HCT116 (cell line): ENCODE data around the gene PAX8. TPM values are rescaled to one million over a fixed set of nuclear protein-coding genes. Genes with fewer than 3 reads are reported as not detected.

ENCODE experiments used
- ATAC-seq: fragments of 200-7000 bp; cut with Tn5 transposase; 2 replicates; pipeline ENCODE4 v1.9.1; 2020; ENCODE audit warnings: mild to moderate bottlenecking, moderate library complexity
- BruUV-seq: library from RNA; stranded (reverse); fragments of 400-500 nt; replicated peaks from 2 replicates; lab custom pipeline; 2021; lab: Mats Ljungman, UMichigan
- CTCF ChIA-PET: fragments of 300-600 bp; sonication (Branson Sonifier 250); formaldehyde crosslinking; loops from one replicate; lab custom pipeline; 2021; ENCODE audit warnings: antibody characterized with exemption; lab: Charles Lee
- POLR2A ChIA-PET: fragments of 300-600, 350-600 bp; sonication (Branson Sonifier 250); formaldehyde crosslinking; loops from one replicate; lab custom pipeline; 2021; ENCODE audit warnings: antibody characterized with exemption; lab: Charles Lee
- RAD21 ChIA-PET, 2 experiments: fragments of 300-600 bp; sonication (Branson Sonifier 250); formaldehyde crosslinking; loops; one replicate each; lab custom pipeline; 2023; ENCODE audit warnings: low total read pairs in 2 of 2; ENCODE audit not compliant: uncharacterized antibody in 2 of 2, unreplicated experiment in 2 of 2, low non-redundant PET in 1 of 2; lab: Charles Lee
- DNase-seq: peaks from one replicate; pipeline ENCODE4 v3.0.0-alpha.2; 2010; ENCODE audit warnings: low read depth, low spot score
- H2AFZ ChIP-seq: fragments of 200-600 bp; shearing (Covaris generic), sonication (generic); 2 replicates; pipeline ENCODE4 v1.6.1; 2017; ENCODE audit warnings: low read depth, mixed run types, mixed read lengths, antibody characterized with exemption, low read length; ENCODE audit not compliant: poor library complexity, severe bottlenecking
- H3K27ac ChIP-seq: 2 replicates; pipeline ENCODE4 v1.5.1; 2012; ENCODE audit warnings: low read depth, low read length
- H3K27me3 ChIP-seq: fragments of 200-600 bp; sonication (generic); 2 replicates; pipeline ENCODE4 v1.6.1; 2016; ENCODE audit warnings: mixed run types, low read length, mixed read lengths; ENCODE audit not compliant: insufficient read depth
- H3K36me3 ChIP-seq, 2 experiments: fragments of 200-500 bp in 1 of 2; fragments of 200-600 bp in 1 of 2; sonication (Bioruptor generic) in 1 of 2; sonication (generic) in 1 of 2; 2 replicates each; pipeline versions ENCODE4 v1.5.1 to v1.6.1; 2014 to 2016; ENCODE audit warnings: low read length in 2 of 2, inconsistent platforms in 1 of 2, mixed read lengths in 1 of 2, mixed run types in 1 of 2; ENCODE audit not compliant: insufficient read depth in 2 of 2, control insufficient read depth in 1 of 2
- H3K4me1 ChIP-seq, 2 experiments: fragments of 200-600 bp in 1 of 2; sonication (generic) in 1 of 2; 2 replicates each; pipeline versions ENCODE4 v1.5.1 to v1.6.1; 2012 to 2017; ENCODE audit warnings: low read length in 2 of 2, inconsistent platforms in 1 of 2, mild to moderate bottlenecking in 1 of 2, mixed read lengths in 1 of 2, mixed run types in 1 of 2, moderate library complexity in 1 of 2; ENCODE audit not compliant: insufficient read depth in 2 of 2, control insufficient read depth in 1 of 2
- H3K4me2 ChIP-seq: fragments of 200-600 bp; sonication (generic); 2 replicates; pipeline ENCODE4 v1.6.1; 2017; ENCODE audit warnings: mixed run types, low read length, mixed read lengths
- H3K4me3 ChIP-seq, 2 experiments: fragments of 200-600 bp in 1 of 2; sonication (generic) in 1 of 2; replicated peaks in 1 of 2; 2 replicates each; pipeline ENCODE4 v1.5.1; 2011 to 2016; ENCODE audit warnings: low read length in 2 of 2, control low read depth in 1 of 2, low read depth in 1 of 2, mild to moderate bottlenecking in 1 of 2, mixed read lengths in 1 of 2, mixed run types in 1 of 2
- H3K79me2 ChIP-seq: fragments of 200-600 bp; sonication (generic); 2 replicates; pipeline ENCODE4 v1.6.1; 2017; ENCODE audit warnings: mild to moderate bottlenecking, mixed run types, low read length, moderate library complexity, mixed read lengths; ENCODE audit not compliant: insufficient read depth
- H3K9ac ChIP-seq: fragments of 200-600 bp; sonication (generic); 2 replicates; pipeline ENCODE4 v1.6.1; 2016; ENCODE audit warnings: low read length, mixed read lengths
- H3K9me2 ChIP-seq: fragments of 200-600 bp; sonication (generic), shearing (Covaris generic); 2 replicates; pipeline ENCODE4 v1.6.1; 2017; ENCODE audit warnings: mixed run types, mild to moderate bottlenecking, moderate library complexity; ENCODE audit not compliant: insufficient read depth
- H3K9me3 ChIP-seq, 2 experiments: fragments of 200-500 bp in 1 of 2; fragments of 200-600 bp in 1 of 2; sonication (Bioruptor generic) in 1 of 2; sonication (generic) in 1 of 2; 2 replicates each; pipeline ENCODE4 v1.6.1; 2014 to 2017; ENCODE audit warnings: low read length in 2 of 2, mixed read lengths in 2 of 2, inconsistent platforms in 1 of 2, low read depth in 1 of 2, mild to moderate bottlenecking in 1 of 2, mixed run types in 1 of 2, moderate library complexity in 1 of 2; ENCODE audit not compliant: control insufficient read depth in 1 of 2, insufficient read depth in 1 of 2
- H4K20me1 ChIP-seq: fragments of 200-600 bp; sonication (generic), shearing (Covaris generic); 2 replicates; pipeline ENCODE4 v1.6.1; 2017; ENCODE audit warnings: mixed run types, mild to moderate bottlenecking, moderate library complexity; ENCODE audit not compliant: insufficient read depth
- CBX3 ChIP-seq: IDR thresholded peaks from 2 replicates; pipeline ENCODE4 v1.6.1; 2012; ENCODE audit warnings: low read depth
- CEBPB ChIP-seq: IDR thresholded peaks from 2 replicates; pipeline ENCODE4 v1.6.1; 2012; ENCODE audit warnings: low read depth
- EGR1 ChIP-seq: IDR thresholded peaks from 2 replicates; pipeline ENCODE4 v1.6.1; 2012; ENCODE audit warnings: low read depth
- ELF1 ChIP-seq: IDR thresholded peaks from 2 replicates; pipeline ENCODE4 v1.6.1; 2012; ENCODE audit warnings: low read depth, borderline replicate concordance
- EZH2 ChIP-seq: fragments of 200-600 bp; sonication (generic); IDR thresholded peaks from 2 replicates; pipeline ENCODE4 v1.6.1; 2017; ENCODE audit warnings: antibody characterized with exemption, mixed run types
- EZH2phosphoT487 ChIP-seq: fragments of 200-600 bp; IDR thresholded peaks from 2 replicates; pipeline ENCODE4 v1.6.1; 2018; ENCODE audit warnings: antibody characterized with exemption, borderline replicate concordance
- JUND ChIP-seq: IDR thresholded peaks from 2 replicates; pipeline ENCODE4 v1.6.1; 2012
- POLR2A ChIP-seq: IDR thresholded peaks from 2 replicates; pipeline ENCODE4 v1.7.0; 2011; ENCODE audit warnings: borderline replicate concordance; ENCODE audit not compliant: insufficient read depth, insufficient read length; ENCODE audit errors: extremely low read depth
- RAD21 ChIP-seq: IDR thresholded peaks from 2 replicates; pipeline ENCODE4 v1.6.1; 2012; ENCODE audit warnings: low read depth, mild to moderate bottlenecking
- SIN3A ChIP-seq: IDR thresholded peaks from 2 replicates; pipeline ENCODE4 v1.6.1; 2012; ENCODE audit warnings: low read depth
- SP1 ChIP-seq: IDR thresholded peaks from 2 replicates; pipeline ENCODE4 v1.6.1; 2012; ENCODE audit warnings: low read depth
- SRF ChIP-seq: IDR thresholded peaks from 2 replicates; pipeline ENCODE4 v1.6.1; 2012; ENCODE audit warnings: low read depth
- TCF7L2 ChIP-seq: IDR thresholded peaks from 2 replicates; pipeline ENCODE4 v1.7.0; 2011; ENCODE audit warnings: borderline replicate concordance, inconsistent platforms; ENCODE audit not compliant: insufficient read depth, insufficient read length; ENCODE audit errors: extremely low read depth
- YY1 ChIP-seq: IDR thresholded peaks from 2 replicates; pipeline ENCODE4 v1.6.1; 2011; ENCODE audit warnings: low read length, low read depth, moderate library complexity, mild to moderate bottlenecking; ENCODE audit not compliant: insufficient replicate concordance; ENCODE audit errors: extremely low read depth
- ZBTB33 ChIP-seq: IDR thresholded peaks from 2 replicates; pipeline ENCODE4 v1.6.1; 2011; ENCODE audit warnings: mild to moderate bottlenecking, low read length, moderate library complexity; ENCODE audit not compliant: insufficient replicate concordance; ENCODE audit errors: extremely low read depth
- ZFX ChIP-seq: fragments of 450-650 bp; IDR thresholded peaks from 2 replicates; pipeline ENCODE4 v1.6.1; 2017
- ZNF274 ChIP-seq: fragments of 200-500 bp; sonication (Bioruptor generic); IDR thresholded peaks from 2 replicates; pipeline ENCODE4 v1.6.1; 2014; ENCODE audit warnings: mild to moderate bottlenecking, low read depth, low read length, inconsistent platforms
- intact Hi-C: fragments of 100-400 bp; cut with micrococcal nuclease; formaldehyde crosslinking; loops from 2 replicates; pipeline ENCODE4 v1.10.0; 2022
- total RNA-seq: library from RNA; stranded (reverse); gene quantifications from one replicate; pipeline ENCODE4 v1.2.1, GENCODE V29; 2021; ENCODE audit not compliant: unreplicated experiment
- TF ChIP-seq, protein P1 (sequence below): IDR thresholded peaks from 2 replicates; pipeline ENCODE4 v1.6.1; 2012; ENCODE audit warnings: low read depth
- TF ChIP-seq, protein P2 (sequence below), 3 experiments: fragments of 200-600 bp in 1 of 3; sonication (generic) in 1 of 3; IDR thresholded peaks in 2 of 3; conservative IDR thresholded peaks in 1 of 3; 2 replicates each; pipeline ENCODE4 v1.5.1; 2012 to 2017; ENCODE audit warnings: low read depth in 2 of 3, low read length in 2 of 3, antibody characterized with exemption in 1 of 3, borderline replicate concordance in 1 of 3, control low read depth in 1 of 3, mild to moderate bottlenecking in 1 of 3, mixed read lengths in 1 of 3, mixed run types in 1 of 3, moderate library complexity in 1 of 3; ENCODE audit not compliant: insufficient read depth in 1 of 3

PAX8 gene
- total RNA-seq, 1 experiment from 2014 or later: 4.4 TPM

DNA sequence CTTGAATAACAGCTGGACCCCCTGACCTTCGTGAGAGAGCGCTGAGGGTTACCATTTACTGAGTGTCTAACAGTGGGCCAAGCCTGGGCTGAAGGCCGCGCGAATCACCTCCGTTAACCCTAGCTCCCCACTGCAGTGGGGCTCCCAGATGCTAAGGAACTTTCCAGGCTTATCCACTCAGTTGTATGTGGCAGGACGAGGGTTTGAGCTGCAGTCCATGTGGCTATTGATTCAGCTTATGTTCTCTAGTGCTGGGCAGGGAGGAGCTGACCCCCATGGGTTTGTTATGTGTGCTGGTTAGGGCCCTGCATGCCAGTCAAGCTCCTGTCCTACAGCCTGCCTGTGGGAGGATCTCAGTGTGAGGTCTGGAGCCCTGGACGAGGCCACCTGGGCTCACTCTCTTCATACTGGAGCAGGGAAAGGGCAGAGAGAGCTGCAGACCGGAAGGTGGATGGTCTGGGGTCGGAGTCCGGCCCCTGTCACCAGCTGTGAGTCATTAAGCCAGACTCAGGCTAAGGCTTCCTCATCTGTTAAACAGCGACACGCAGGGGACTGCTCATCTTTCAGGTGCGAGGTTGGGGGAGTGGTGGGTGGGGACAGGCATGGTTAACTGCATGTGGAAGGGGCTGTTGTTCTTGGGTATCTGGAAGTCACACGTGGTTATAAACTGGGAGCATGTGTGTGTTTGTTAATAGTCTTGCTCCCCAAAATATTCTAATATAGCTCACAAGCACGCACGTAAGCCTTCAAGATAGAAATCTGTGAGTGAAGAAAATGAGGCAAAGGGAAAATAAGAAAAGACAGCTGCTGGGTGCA, 98.4 kb downstream of the PAX8 start:
- Histone ChIP-seq H3K9me2 (no peaks in the 10 kb centered on the region), H3K9ac (no peak overlapping the region), H2AFZ (no peak overlapping the region), H3K27me3 (no peaks in the 10 kb centered on the region), H3K79me2 (no peaks in the 10 kb centered on the region), H4K20me1 (no peaks in the 10 kb centered on the region), H3K27ac (no peak overlapping the region), H3K36me3 (no peaks in the 10 kb centered on the region), H3K4me2 (no peak overlapping the region), H3K4me1 (no peaks in the 10 kb centered on the region), H3K9me3 (no peaks in the 10 kb centered on the region), H3K4me3 (no peak overlapping the region)
- TF ChIP-seq ELF1 (no peak), SIN3A (no peak), ZNF274 (no peak), CEBPB (no peak), SP1 (no peak), YY1 (no peak), SRF (no peak), ZBTB33 (no peak), RAD21 (no peak), JUND (no peak), EGR1 (no peak), CBX3 (no peak), ZFX (no peak), EZH2phosphoT487 (no peak), POLR2A (no peak), EZH2 (no peak), TCF7L2 (no peak)
- TF ChIP-seq, protein P1, sequence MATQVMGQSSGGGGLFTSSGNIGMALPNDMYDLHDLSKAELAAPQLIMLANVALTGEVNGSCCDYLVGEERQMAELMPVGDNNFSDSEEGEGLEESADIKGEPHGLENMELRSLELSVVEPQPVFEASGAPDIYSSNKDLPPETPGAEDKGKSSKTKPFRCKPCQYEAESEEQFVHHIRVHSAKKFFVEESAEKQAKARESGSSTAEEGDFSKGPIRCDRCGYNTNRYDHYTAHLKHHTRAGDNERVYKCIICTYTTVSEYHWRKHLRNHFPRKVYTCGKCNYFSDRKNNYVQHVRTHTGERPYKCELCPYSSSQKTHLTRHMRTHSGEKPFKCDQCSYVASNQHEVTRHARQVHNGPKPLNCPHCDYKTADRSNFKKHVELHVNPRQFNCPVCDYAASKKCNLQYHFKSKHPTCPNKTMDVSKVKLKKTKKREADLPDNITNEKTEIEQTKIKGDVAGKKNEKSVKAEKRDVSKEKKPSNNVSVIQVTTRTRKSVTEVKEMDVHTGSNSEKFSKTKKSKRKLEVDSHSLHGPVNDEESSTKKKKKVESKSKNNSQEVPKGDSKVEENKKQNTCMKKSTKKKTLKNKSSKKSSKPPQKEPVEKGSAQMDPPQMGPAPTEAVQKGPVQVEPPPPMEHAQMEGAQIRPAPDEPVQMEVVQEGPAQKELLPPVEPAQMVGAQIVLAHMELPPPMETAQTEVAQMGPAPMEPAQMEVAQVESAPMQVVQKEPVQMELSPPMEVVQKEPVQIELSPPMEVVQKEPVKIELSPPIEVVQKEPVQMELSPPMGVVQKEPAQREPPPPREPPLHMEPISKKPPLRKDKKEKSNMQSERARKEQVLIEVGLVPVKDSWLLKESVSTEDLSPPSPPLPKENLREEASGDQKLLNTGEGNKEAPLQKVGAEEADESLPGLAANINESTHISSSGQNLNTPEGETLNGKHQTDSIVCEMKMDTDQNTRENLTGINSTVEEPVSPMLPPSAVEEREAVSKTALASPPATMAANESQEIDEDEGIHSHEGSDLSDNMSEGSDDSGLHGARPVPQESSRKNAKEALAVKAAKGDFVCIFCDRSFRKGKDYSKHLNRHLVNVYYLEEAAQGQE: no peak
- TF ChIP-seq, protein P2, sequence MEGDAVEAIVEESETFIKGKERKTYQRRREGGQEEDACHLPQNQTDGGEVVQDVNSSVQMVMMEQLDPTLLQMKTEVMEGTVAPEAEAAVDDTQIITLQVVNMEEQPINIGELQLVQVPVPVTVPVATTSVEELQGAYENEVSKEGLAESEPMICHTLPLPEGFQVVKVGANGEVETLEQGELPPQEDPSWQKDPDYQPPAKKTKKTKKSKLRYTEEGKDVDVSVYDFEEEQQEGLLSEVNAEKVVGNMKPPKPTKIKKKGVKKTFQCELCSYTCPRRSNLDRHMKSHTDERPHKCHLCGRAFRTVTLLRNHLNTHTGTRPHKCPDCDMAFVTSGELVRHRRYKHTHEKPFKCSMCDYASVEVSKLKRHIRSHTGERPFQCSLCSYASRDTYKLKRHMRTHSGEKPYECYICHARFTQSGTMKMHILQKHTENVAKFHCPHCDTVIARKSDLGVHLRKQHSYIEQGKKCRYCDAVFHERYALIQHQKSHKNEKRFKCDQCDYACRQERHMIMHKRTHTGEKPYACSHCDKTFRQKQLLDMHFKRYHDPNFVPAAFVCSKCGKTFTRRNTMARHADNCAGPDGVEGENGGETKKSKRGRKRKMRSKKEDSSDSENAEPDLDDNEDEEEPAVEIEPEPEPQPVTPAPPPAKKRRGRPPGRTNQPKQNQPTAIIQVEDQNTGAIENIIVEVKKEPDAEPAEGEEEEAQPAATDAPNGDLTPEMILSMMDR (IDR thresholded peaks at IDR 0.05 in 2 of 3, conservative IDR thresholded peaks at IDR 0.05 in 1 of 3; ENCODE audit: borderline replicate concordance in 1 of 3, insufficient read depth in 1 of 3, low read depth in 2 of 3, low read length in 2 of 3): no peak
- ChIA-PET POLR2A (no interaction called here), RAD21 (no interaction called here), CTCF (interaction anchor here (1.0 kb wide), 1 partner anchor 42 kb away, joined by 4 read pairs; no protein-coding TSS in a partner anchor)
- intact Hi-C loops: no loop called here
- DNase-seq (no peak), ATAC-seq (no peak)
- BruUV-seq: no TSS peak
